Measurements from ENCODE around the gene TCERG1L.

Gene TCERG1L

GRCh38 chr10:131226446-131227162 lies 84.9 kb downstream of the TCERG1L start:
- H3K27me3 ChIP-seq (ENCODE audit: control insufficient read depth, insufficient read depth, low read length): no peaks in the 10 kb centered on the region
- no peak overlapping the region for H3K9ac ChIP-seq
- H3K4me1 ChIP-seq: no peaks in the 10 kb centered on the region
- H3K4me3 ChIP-seq (ENCODE audit: low read depth, low read length): no peak overlapping the region
- no peak overlapping the region for H2AFZ ChIP-seq
- no peak for TF ChIP-seq CTCF (IDR thresholded peaks at IDR 0.05)
- H3K79me2 ChIP-seq: no peaks in the 10 kb centered on the region
- H3K36me3 ChIP-seq (ENCODE audit: control insufficient read depth, insufficient read depth, low read length): no peaks in the 10 kb centered on the region
- H3K27ac ChIP-seq: no peak overlapping the region
- no peaks in the 10 kb centered on the region for H3K9me3 ChIP-seq (ENCODE audit: control insufficient read depth, low read length)
- H3K4me2 ChIP-seq (ENCODE audit: low read length): no peak overlapping the region

DNA sequence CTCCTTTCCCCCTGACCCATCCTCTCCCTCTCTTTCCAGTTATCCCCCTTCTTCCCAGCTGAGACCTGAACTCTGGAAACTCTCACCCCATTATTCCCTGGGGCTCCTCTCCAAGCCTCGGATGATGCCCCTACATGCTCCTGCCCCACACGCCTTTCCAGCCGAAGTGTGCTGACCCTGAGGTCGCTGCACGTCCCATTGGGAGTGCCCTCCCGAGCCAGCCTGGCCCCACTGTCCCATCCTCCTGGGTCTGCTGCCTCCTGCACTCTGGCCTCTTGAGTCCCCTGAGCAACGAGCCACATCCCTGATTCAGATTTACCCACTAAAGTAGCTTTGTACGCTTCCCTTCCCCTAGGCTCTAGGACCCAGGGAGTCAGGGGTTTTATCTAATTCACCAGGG lies 87.4 kb downstream of the TCERG1L start:
- TF ChIP-seq CTCF (IDR thresholded peaks at IDR 0.05): no peak

GRCh38 chr10:131223422-131223821 lies 88.1 kb downstream of the TCERG1L start:
- no peak for TF ChIP-seq CTCF (IDR thresholded peaks at IDR 0.05)
- Histone ChIP-seq H2AFZ (no peak overlapping the region), H3K4me1 (no peaks in the 10 kb centered on the region), H3K27me3 (ENCODE audit: control insufficient read depth, insufficient read depth, low read length) (no peaks in the 10 kb centered on the region), H3K4me3 (ENCODE audit: low read depth, low read length) (no peak overlapping the region), H3K9ac (no peak overlapping the region), H3K36me3 (ENCODE audit: control insufficient read depth, insufficient read depth, low read length) (no peaks in the 10 kb centered on the region), H3K9me3 (ENCODE audit: control insufficient read depth, low read length) (no peaks in the 10 kb centered on the region), H3K27ac (no peak overlapping the region), H3K4me2 (ENCODE audit: low read length) (no peak overlapping the region), H3K79me2 (no peaks in the 10 kb centered on the region)

More for the DNA sequence above, 87.4 kb downstream of the TCERG1L start:
- H3K4me2 ChIP-seq (ENCODE audit: low read length): no peak overlapping the region
- no peaks in the 10 kb centered on the region for H3K27me3 ChIP-seq (ENCODE audit: control insufficient read depth, insufficient read depth, low read length)
- no peak overlapping the region for H3K4me3 ChIP-seq (ENCODE audit: low read depth, low read length)
- H3K27ac ChIP-seq: no peak overlapping the region
- H3K9ac ChIP-seq: no peak overlapping the region
- no peaks in the 10 kb centered on the region for H3K36me3 ChIP-seq (ENCODE audit: control insufficient read depth, insufficient read depth, low read length)
- no peaks in the 10 kb centered on the region for H3K79me2 ChIP-seq
- no peak overlapping the region for H2AFZ ChIP-seq
- H3K9me3 ChIP-seq (ENCODE audit: control insufficient read depth, low read length): no peaks in the 10 kb centered on the region
- H3K4me1 ChIP-seq: no peaks in the 10 kb centered on the region

DNA sequence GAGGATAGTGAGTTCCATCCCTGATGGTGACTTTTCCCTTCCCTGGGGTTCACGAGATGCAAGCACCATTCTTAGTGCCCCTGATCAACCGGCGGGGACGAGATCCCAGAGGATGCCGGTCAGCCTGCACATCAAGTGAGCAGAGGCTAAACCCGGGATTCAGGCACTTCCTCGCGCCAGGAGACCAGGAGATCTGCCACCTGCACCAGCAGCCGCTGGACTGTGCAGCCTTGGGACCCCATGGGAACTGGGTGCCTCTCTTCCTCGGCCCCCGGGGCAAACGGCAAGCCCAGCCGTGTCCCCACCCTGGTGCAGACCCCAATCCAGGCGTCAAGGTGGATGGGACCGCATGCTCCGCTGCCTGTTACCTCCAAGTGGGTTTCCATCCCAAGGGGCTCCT lies 88.5 kb downstream of the TCERG1L start:
- TF ChIP-seq CTCF (IDR thresholded peaks at IDR 0.05): no peak
- no peak overlapping the region for H3K9ac ChIP-seq
- H3K4me3 ChIP-seq (ENCODE audit: low read depth, low read length): no peak overlapping the region
- H2AFZ ChIP-seq: no peak overlapping the region
- no peak overlapping the region for H3K27ac ChIP-seq
- H3K27me3 ChIP-seq (ENCODE audit: control insufficient read depth, insufficient read depth, low read length): no peaks in the 10 kb centered on the region
- H3K9me3 ChIP-seq (ENCODE audit: control insufficient read depth, low read length): no peaks in the 10 kb centered on the region
- no peak overlapping the region for H3K4me2 ChIP-seq (ENCODE audit: low read length)
- H3K4me1 ChIP-seq: no peaks in the 10 kb centered on the region
- H3K36me3 ChIP-seq (ENCODE audit: control insufficient read depth, insufficient read depth, low read length): no peaks in the 10 kb centered on the region
- no peaks in the 10 kb centered on the region for H3K79me2 ChIP-seq
